NCI-H524 (cell line): ENCODE data around the gene PPME1.
A peak's percentile ranks its signal among the peaks of the same experiment; 100 is the strongest.

Experiments used
- DNase-seq, 2 experiments: peaks; one replicate each; lab custom pipeline; 2025; lab: John Stamatoyannopoulos, UW

Gene PPME1

DNA sequence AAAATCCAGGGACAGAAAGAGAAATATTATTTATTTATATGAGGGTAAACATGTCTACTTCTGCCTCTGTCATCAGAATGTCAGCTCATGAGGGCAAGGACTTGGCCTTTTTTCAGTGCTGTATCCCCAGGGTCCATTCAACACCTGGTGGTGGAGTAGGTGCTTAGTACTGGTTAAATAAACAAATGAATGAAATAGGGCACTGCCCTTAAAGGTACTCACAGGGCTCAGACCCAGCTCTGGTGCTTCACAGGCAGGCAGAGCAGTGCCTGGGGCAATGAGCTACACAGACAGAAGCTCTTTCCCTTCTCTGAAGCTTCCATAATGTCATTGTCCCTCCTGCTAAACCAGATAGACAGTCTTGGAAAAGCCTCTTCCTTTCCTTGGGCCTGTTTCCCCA lies 109.4 kb downstream of the PPME1 start:
- DNase-seq, result no peak

DNA sequence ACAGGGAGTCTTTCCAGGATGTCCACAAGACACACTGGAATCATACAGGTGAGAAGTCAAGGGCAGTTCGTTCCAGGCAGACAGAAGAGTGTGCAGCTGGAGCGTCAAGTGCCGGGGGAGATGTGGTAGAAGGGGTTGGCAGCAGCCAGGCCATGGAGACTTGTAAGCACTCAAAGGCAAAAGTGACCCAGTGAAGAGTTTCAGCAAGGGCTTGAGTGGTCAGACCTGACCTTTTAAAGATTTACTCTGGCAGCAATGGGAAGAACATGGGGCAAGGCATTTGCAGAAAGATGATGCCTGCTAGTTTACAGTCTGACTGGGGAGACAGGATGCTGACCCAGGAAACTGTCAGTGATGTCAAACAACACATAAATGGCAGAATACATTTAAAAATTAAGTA lies 111.3 kb downstream of the PPME1 start:
- DNase-seq, result no peak

- peak; percentile 4 to 22 for DNase-seq
These were observed 111.9 kb downstream of the PPME1 start for GRCh38 chr11:74282914-74283371.

- DNase-seq, result no peak
These were observed 112.6 kb downstream of the PPME1 start for GRCh38 chr11:74283580-74284180.

DNA sequence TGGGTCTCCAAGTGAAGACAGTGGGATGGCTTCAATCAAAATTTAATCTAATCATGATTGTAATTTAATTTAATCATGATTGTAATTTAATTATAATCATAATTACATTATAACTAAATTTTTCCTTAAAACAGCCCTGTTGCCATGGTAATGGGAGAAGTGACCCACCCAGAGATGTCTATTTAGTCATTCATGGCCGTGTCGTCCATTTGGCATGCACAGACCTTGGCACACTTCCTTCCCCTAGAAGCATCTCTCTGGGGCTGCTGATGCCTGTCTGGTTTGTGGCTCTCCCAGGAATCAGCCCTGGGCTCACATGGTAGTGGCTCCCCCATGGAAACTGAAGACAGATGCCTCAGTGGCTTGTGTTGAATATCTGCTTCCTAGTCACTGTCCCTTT lies 113.4 kb downstream of the PPME1 start:
- DNase-seq, result no peak

GRCh38 chr11:74288161-74288560 lies 117.1 kb downstream of the PPME1 start:
- no peak for DNase-seq

GRCh38 chr11:74288911-74289310 lies 117.8 kb downstream of the PPME1 start:
- DNase-seq, result no peak

DNA sequence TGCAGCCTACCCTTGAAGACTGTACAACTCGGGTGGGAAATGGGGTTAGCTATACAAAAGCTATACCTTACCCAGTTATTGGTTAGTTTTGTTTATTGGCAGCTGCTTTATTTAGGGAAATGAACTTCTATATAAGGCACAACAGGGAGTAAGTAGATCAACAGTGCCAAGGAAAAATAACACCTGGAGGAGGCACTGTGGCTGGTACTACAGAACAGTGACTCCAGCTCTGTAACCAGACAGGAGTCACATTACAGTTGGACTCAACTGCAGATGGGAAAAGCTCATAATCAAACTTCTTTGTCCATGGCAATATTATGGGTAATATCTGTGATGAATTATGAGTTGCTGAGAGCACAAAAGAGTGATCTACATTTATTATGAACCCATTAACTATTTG lies 126.4 kb downstream of the PPME1 start:
- no peak for DNase-seq

DNA sequence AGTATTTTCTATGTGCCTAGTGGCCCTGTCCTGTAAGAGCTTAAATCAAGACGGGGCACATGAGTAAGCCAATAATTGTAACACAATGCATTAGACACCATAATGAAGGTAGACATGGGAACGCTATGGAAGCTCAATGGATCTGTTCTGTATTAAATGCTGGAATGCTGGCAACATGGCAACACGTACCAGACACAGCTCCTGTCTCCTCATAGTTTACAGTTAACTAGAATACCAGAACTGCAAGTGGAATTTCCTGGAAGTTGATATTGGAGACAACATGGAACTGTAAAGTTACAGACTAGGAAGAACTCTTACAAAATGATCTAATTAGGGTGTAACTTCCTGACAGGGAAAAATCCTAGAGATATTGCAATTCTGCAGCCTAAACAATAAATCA lies 127.9 kb downstream of the PPME1 start:
- DNase-seq, result no peak
